Cardiac septum (tissue), 1 donor: ENCODE measurements around the gene NKAIN4. TPM values are rescaled to one million over a fixed set of nuclear protein-coding genes. Genes with fewer than 3 reads are reported as not detected.

Source experiments
- DNase-seq: peaks from one replicate; pipeline ENCODE4 v3.0.0-alpha.2; 2020; ENCODE audit warnings: low spot score
- intact Hi-C: fragments of 100-400 bp; cut with DNase I; formaldehyde crosslinking; loops from one replicate; pipeline ENCODE4 v1.14.0; 2022
- microRNA-seq: library from miRNA; unstranded; fragments of <30 nt; microRNA quantifications from one replicate; pipeline ENCODE4 v1.2.0, GENCODE V29; 2020
- total RNA-seq: library from RNA; stranded (reverse); fragmentation: NEBNext Ultra II Directional; extraction: Animal tissue kit (Norgen Biotek cat#: 25700); gene quantifications from one replicate; pipeline ENCODE4 v1.2.1, GENCODE V29; 2021
- donor health status: DM: no; HTN: no; CAD: no.

The NKAIN4 gene
- total RNA-seq, 1 donor from 2014 or later = not detected

- intact Hi-C loops = no loop called here
- no peak for DNase-seq
Measured at GRCh38 chr20:63212393-63212730, 41.9 kb downstream of the NKAIN4 start.

GRCh38 chr20:63210011-63210605 lies 44.2 kb downstream of the NKAIN4 start:
- intact Hi-C loops = no loop called here
- DNase-seq = no peak

- intact Hi-C loops = no loop called here
- no peak for DNase-seq
Measured at GRCh38 chr20:63208346-63208909, 45.8 kb downstream of the NKAIN4 start.

GRCh38 chr20:63206878-63207277 lies 47.4 kb downstream of the NKAIN4 start:
- no peak for DNase-seq
- intact Hi-C loops = no loop called here

- DNase-seq = no peak
- intact Hi-C loops = no loop called here
Measured at GRCh38 chr20:63205896-63206295, 48.4 kb downstream of the NKAIN4 start.

- no peak for DNase-seq
- intact Hi-C loops = no loop called here
Measured at GRCh38 chr20:63204362-63204761, 49.9 kb downstream of the NKAIN4 start.

GRCh38 chr20:63202811-63203526 lies 51.3 kb downstream of the NKAIN4 start:
- intact Hi-C loops = no loop called here

GRCh38 chr20:63202021-63202420 lies 52.2 kb downstream of the NKAIN4 start:
- DNase-seq = no peak
- intact Hi-C loops = no loop called here

More at GRCh38 chr20:63202811-63203526, 51.3 kb downstream of the NKAIN4 start:
- DNase-seq = no peak

- intact Hi-C loops = no loop called here
- DNase-seq = no peak
Measured at GRCh38 chr20:63198606-63199005, 55.7 kb downstream of the NKAIN4 start.

GRCh38 chr20:63196768-63197470 lies 57.3 kb downstream of the NKAIN4 start:
- no peak for DNase-seq

GRCh38 chr20:63194797-63195173 lies 59.5 kb downstream of the NKAIN4 start:
- intact Hi-C loops = no loop called here
- no peak for DNase-seq

More at GRCh38 chr20:63196768-63197470, 57.3 kb downstream of the NKAIN4 start:
- intact Hi-C loops = no loop called here

- DNase-seq = no peak
- intact Hi-C loops = no loop called here
Measured at GRCh38 chr20:63194007-63194796, 60.1 kb downstream of the NKAIN4 start.

GRCh38 chr20:63192721-63193120 lies 61.5 kb downstream of the NKAIN4 start:
- intact Hi-C loops = no loop called here
- DNase-seq = no peak

- intact Hi-C loops = no loop called here
- no peak for DNase-seq
Measured at GRCh38 chr20:63191400-63191799, 62.9 kb downstream of the NKAIN4 start.

GRCh38 chr20:63190828-63191227 lies 63.4 kb downstream of the NKAIN4 start:
- intact Hi-C loops = no loop called here
- DNase-seq = no peak

Small RNA genes within 50 kb of the gene (microRNA-seq; reads per million reads assigned to microRNA genes)
- gene MIR3196 (not detected), gene MIR4326 (not detected)

Other genes with a start within 250 kb of the NKAIN4 start
- gene BHLHE23, start 247.5 kb downstream of the NKAIN4 start, total RNA-seq = not detected
- gene YTHDF1, start 38.3 kb downstream of the NKAIN4 start, total RNA-seq = 23.1 TPM
- gene BIRC7, start 18.6 kb downstream of the NKAIN4 start, total RNA-seq = 1.1 TPM
- 49.5 TPM for gene ARFGAP1, start 18.4 kb upstream of the NKAIN4 start, total RNA-seq
- 0.22 TPM for gene COL20A1, start 38.7 kb upstream of the NKAIN4 start, total RNA-seq
- gene CHRNA4, start 106.9 kb upstream of the NKAIN4 start, total RNA-seq = 0.16 TPM
- 0.86 TPM for gene KCNQ2, start 218.2 kb upstream of the NKAIN4 start, total RNA-seq
- gene EEF1A2, start 244.6 kb upstream of the NKAIN4 start, total RNA-seq = 1,211 TPM